Measurements from ENCODE around the gene GALM. TPM values are rescaled to one million over a fixed set of nuclear protein-coding genes. Genes with fewer than 3 reads are reported as not detected.

Gene GALM
- total RNA-seq, 1 experiment from 2014 or later: 10.0 TPM

DNA sequence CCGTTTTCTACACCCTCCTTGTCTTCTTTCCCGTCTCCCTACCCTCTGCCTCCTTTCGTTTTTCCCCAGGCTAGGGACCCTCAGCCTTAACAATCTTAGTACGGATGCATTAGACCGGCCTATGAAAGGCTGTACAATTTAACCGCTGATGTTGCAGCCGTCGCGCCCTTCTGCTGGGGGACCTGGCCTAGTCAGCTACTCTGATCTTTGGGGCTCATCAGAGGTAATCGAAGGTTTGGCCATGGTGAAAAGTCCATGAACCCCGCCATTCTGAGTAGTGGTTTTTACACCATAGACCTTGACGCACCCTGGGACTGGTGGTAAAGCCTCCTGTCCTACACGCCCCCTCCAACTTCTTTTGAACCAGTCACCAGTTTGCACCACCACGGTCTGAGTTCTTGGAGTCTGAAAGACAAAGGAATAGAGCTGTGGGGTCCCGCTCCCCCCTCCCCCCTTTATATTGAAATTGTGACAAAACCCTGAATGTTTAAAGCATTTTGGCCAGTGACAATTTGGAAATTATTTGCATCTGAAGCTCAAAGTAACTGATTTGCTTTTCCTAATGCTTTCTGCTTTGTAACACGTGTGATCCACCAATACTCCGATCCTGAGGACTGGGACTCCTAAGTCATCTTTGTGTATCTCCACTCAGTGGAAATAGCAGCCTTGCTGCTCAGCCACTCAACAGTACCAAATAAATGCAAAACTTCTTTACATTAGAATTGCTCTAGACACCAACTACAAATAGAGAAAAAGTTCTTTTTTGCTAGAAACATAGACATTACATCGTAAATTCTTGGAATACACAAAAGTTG lies 85.9 kb downstream of the GALM start:
- Histone ChIP-seq H2AFZ (ENCODE audit: low read length) (no peak overlapping the region), H2BK12ac (ENCODE audit: insufficient read length, low read depth, low read length) (no peak overlapping the region), H3K27me3 (ENCODE audit: insufficient read depth, low read length) (no peaks in the 10 kb centered on the region), H3K4ac (ENCODE audit: low read depth, low read length) (no peak overlapping the region; the same call in 1 of the 2 replicates), H3K23me2 (ENCODE audit: insufficient read length, low read depth, low read length, poor library complexity, severe bottlenecking) (peaks cover 5% of the 10 kb centered on the region), H4K91ac (ENCODE audit: insufficient read length, low read depth, low read length) (no peak overlapping the region), H2BK20ac (ENCODE audit: low read depth, low read length, poor library complexity, severe bottlenecking) (no peak overlapping the region), H3K18ac (ENCODE audit: insufficient read length, low read depth, low read length) (peak overlapping the region; percentile 57), H4K8ac (replicated peaks; ENCODE audit: insufficient read length, low read depth, low read length) (no peak overlapping the region), H3T11ph (ENCODE audit: low read length) (no peak overlapping the region), H2BK120ac (ENCODE audit: low read depth, low read length, poor library complexity, severe bottlenecking) (no peak overlapping the region), H3K9ac (ENCODE audit: extremely low read depth, insufficient read length, low read length) (peak overlapping the region; percentile 64), H3K27ac (ENCODE audit: insufficient read length, low read depth, low read length) (peak overlapping the region; percentile 53), H4K5ac (ENCODE audit: insufficient read length, low read depth, low read length) (no peak overlapping the region), H3K79me1 (ENCODE audit: insufficient read depth, low read depth, low read length, poor library complexity, severe bottlenecking) (no peaks in the 10 kb centered on the region), H3K56ac (ENCODE audit: insufficient read length, low read depth, low read length) (no peak overlapping the region), H2BK15ac (ENCODE audit: low read depth, low read length) (no peak overlapping the region), H4K20me1 (ENCODE audit: control insufficient read depth, insufficient read depth, insufficient read length) (no peaks in the 10 kb centered on the region), H2AK5ac (ENCODE audit: insufficient read length, low read length) (no peak overlapping the region), H3K23ac (ENCODE audit: insufficient read length, low read depth, low read length) (no peak overlapping the region), H3K9me3 (ENCODE audit: control insufficient read depth, low read depth, low read length) (no peaks in the 10 kb centered on the region), H3K14ac (ENCODE audit: insufficient read depth, low read length) (peak overlapping the region; percentile 43; the same call in 1 of the 2 replicates), H3K4me1 (ENCODE audit: insufficient read depth, low read length) (no peaks in the 10 kb centered on the region), H3K79me2 (ENCODE audit: insufficient read depth, low read length) (peaks cover 20% of the 10 kb centered on the region), H2BK5ac (ENCODE audit: insufficient read length, low read length) (no peak overlapping the region), H3K4me2 (ENCODE audit: insufficient read depth, insufficient read length, low read length) (peak overlapping the region; percentile 63)
- no peak for DNase-seq
- H3K27me3 Mint-ChIP-seq (ENCODE audit: low read depth): peaks cover 5% of the 10 kb centered on the region
- TF ChIP-seq, protein P1, sequence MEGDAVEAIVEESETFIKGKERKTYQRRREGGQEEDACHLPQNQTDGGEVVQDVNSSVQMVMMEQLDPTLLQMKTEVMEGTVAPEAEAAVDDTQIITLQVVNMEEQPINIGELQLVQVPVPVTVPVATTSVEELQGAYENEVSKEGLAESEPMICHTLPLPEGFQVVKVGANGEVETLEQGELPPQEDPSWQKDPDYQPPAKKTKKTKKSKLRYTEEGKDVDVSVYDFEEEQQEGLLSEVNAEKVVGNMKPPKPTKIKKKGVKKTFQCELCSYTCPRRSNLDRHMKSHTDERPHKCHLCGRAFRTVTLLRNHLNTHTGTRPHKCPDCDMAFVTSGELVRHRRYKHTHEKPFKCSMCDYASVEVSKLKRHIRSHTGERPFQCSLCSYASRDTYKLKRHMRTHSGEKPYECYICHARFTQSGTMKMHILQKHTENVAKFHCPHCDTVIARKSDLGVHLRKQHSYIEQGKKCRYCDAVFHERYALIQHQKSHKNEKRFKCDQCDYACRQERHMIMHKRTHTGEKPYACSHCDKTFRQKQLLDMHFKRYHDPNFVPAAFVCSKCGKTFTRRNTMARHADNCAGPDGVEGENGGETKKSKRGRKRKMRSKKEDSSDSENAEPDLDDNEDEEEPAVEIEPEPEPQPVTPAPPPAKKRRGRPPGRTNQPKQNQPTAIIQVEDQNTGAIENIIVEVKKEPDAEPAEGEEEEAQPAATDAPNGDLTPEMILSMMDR (conservative IDR thresholded peaks at IDR 0.05): no peak
- H3K4me3 Mint-ChIP-seq: peak overlapping the region; percentile 100
- peaks cover 33 to 38% of the 10 kb centered on the region in 2 experiments for H3K4me1 Mint-ChIP-seq
- WGBS (ENCODE audit: extremely low coverage, insufficient read length, low lambda C conversion rate): no CpG with 5 or more reads among the region's 18 CpGs
- peaks cover 3 to 6% of the 10 kb centered on the region in 2 experiments; a peak in 4 of 5 replicates for H3K9me3 Mint-ChIP-seq
- H3K36me3 Mint-ChIP-seq (ENCODE audit: insufficient read depth in 1 of 3, low read depth in 3 of 3): peaks cover 39 to 44% (median 42%) of the 10 kb centered on the region in 3 experiments
- H3K27ac Mint-ChIP-seq: peak overlapping the region; percentile 99 to 100 (median 99)

All from H9 (cell line).